ENCODE results near the gene TSC22D4.
"Not testable (repeated sequence)": the region's sequence is repeated elsewhere in the genome, so short reads cannot be mapped to it uniquely, and the experiment has no call there.

Gene TSC22D4

GRCh38 chr7:100510437-100511239 is 31.6 kb upstream of the TSC22D4 start:
- H3K27me3 ChIP-seq (ENCODE audit: control insufficient read depth, insufficient read depth, low read length) = no peaks in the 10 kb centered on the region

GRCh38 chr7:100509231-100509630 is 30.2 kb upstream of the TSC22D4 start:
- Histone ChIP-seq H3K36me3 (ENCODE audit: control insufficient read depth, insufficient read depth, low read length) (no peaks in the 10 kb centered on the region), H3K79me2 (no peaks in the 10 kb centered on the region), H3K27ac (no peak overlapping the region), H2AFZ (no peak overlapping the region), H3K9me3 (ENCODE audit: control insufficient read depth, low read length) (no peaks in the 10 kb centered on the region), H3K27me3 (ENCODE audit: control insufficient read depth, insufficient read depth, low read length) (no peaks in the 10 kb centered on the region), H3K9ac (no peak overlapping the region), H3K4me3 (ENCODE audit: low read depth, low read length) (no peak overlapping the region), H3K4me2 (ENCODE audit: low read length) (no peak overlapping the region), H3K4me1 (no peaks in the 10 kb centered on the region)
- no peak for TF ChIP-seq CTCF (IDR thresholded peaks at IDR 0.05)

More at GRCh38 chr7:100510437-100511239, 31.6 kb upstream of the TSC22D4 start:
- Histone ChIP-seq H3K9me3 (ENCODE audit: control insufficient read depth, low read length) (no peaks in the 10 kb centered on the region), H3K79me2 (no peaks in the 10 kb centered on the region), H3K4me3 (ENCODE audit: low read depth, low read length) (no peak overlapping the region), H3K4me1 (no peaks in the 10 kb centered on the region), H2AFZ (no peak overlapping the region), H3K4me2 (ENCODE audit: low read length) (no peak overlapping the region), H3K9ac (no peak overlapping the region), H3K27ac (no peak overlapping the region), H3K36me3 (ENCODE audit: control insufficient read depth, insufficient read depth, low read length) (no peaks in the 10 kb centered on the region)
- TF ChIP-seq CTCF (IDR thresholded peaks at IDR 0.05) = no peak

GRCh38 chr7:100506356-100506923 is 27.4 kb upstream of the TSC22D4 start:
- Histone ChIP-seq H3K4me3 (ENCODE audit: low read depth, low read length) (no peak overlapping the region), H3K9ac (no peak overlapping the region), H3K79me2 (no peaks in the 10 kb centered on the region), H3K27me3 (ENCODE audit: control insufficient read depth, insufficient read depth, low read length) (no peaks in the 10 kb centered on the region), H2AFZ (no peak overlapping the region), H3K27ac (no peak overlapping the region), H3K36me3 (ENCODE audit: control insufficient read depth, insufficient read depth, low read length) (no peaks in the 10 kb centered on the region), H3K4me2 (ENCODE audit: low read length) (no peak overlapping the region), H3K9me3 (ENCODE audit: control insufficient read depth, low read length) (no peaks in the 10 kb centered on the region), H3K4me1 (no peaks in the 10 kb centered on the region)
- no peak for TF ChIP-seq CTCF (IDR thresholded peaks at IDR 0.05)

- H3K4me3 ChIP-seq (ENCODE audit: low read depth, low read length) = no peak overlapping the region
- H3K4me2 ChIP-seq (ENCODE audit: low read length) = no peak overlapping the region
- H3K27ac ChIP-seq = no peak overlapping the region
- no peaks in the 10 kb centered on the region for H3K9me3 ChIP-seq (ENCODE audit: control insufficient read depth, low read length)
- no peaks in the 10 kb centered on the region for H3K4me1 ChIP-seq
- H3K79me2 ChIP-seq = no peaks in the 10 kb centered on the region
- no peaks in the 10 kb centered on the region for H3K36me3 ChIP-seq (ENCODE audit: control insufficient read depth, insufficient read depth, low read length)
- TF ChIP-seq CTCF (IDR thresholded peaks at IDR 0.05) = no peak
- no peak overlapping the region for H2AFZ ChIP-seq
- no peaks in the 10 kb centered on the region for H3K27me3 ChIP-seq (ENCODE audit: control insufficient read depth, insufficient read depth, low read length)
- no peak overlapping the region for H3K9ac ChIP-seq
Observed at GRCh38 chr7:100504887-100505611, 26.0 kb upstream of the TSC22D4 start.

GRCh38 chr7:100504031-100504430 is 25.0 kb upstream of the TSC22D4 start:
- H3K4me1 ChIP-seq; H3K9me3 ChIP-seq (ENCODE audit: control insufficient read depth, low read length); H3K27ac ChIP-seq; H2AFZ ChIP-seq; H3K4me2 ChIP-seq (ENCODE audit: low read length); H3K9ac ChIP-seq; H3K79me2 ChIP-seq; H3K36me3 ChIP-seq (ENCODE audit: control insufficient read depth, insufficient read depth, low read length); H3K4me3 ChIP-seq (ENCODE audit: low read depth, low read length); H3K27me3 ChIP-seq (ENCODE audit: control insufficient read depth, insufficient read depth, low read length): not testable (repeated sequence)

GRCh38 chr7:100500743-100501142 is 21.7 kb upstream of the TSC22D4 start:
- H3K79me2 ChIP-seq; H3K27me3 ChIP-seq (ENCODE audit: control insufficient read depth, insufficient read depth, low read length); H3K4me1 ChIP-seq; H3K36me3 ChIP-seq (ENCODE audit: control insufficient read depth, insufficient read depth, low read length); H3K9ac ChIP-seq; H3K4me3 ChIP-seq (ENCODE audit: low read depth, low read length); H3K9me3 ChIP-seq (ENCODE audit: control insufficient read depth, low read length); H2AFZ ChIP-seq; H3K27ac ChIP-seq; H3K4me2 ChIP-seq (ENCODE audit: low read length): not testable (repeated sequence)

All from parathyroid adenoma (tissue), 2 donors.